ENCODE measurements around the gene CTPS2.

Gene CTPS2

DNA sequence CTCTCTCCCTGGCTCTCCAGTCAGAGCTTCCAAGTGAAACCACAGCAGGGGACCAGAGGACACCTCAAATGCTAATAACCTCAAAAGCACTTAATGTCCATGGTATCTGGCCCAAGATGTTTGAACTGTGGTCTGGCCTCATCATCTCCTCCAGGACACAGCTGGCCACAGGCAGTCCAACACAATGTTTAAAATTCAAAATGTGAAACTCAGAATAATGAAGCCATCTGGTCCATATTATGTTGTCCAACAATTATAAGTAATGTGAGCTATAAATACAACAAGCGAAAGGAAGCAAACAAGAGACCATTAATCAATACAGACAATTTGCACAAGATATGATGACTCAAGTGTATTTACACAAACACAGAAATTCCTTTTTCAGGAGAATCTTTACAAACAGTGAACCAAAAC is 153.3 kb downstream of the CTPS2 start:
- no peak for DNase-seq (ENCODE audit: low spot score)

DNA sequence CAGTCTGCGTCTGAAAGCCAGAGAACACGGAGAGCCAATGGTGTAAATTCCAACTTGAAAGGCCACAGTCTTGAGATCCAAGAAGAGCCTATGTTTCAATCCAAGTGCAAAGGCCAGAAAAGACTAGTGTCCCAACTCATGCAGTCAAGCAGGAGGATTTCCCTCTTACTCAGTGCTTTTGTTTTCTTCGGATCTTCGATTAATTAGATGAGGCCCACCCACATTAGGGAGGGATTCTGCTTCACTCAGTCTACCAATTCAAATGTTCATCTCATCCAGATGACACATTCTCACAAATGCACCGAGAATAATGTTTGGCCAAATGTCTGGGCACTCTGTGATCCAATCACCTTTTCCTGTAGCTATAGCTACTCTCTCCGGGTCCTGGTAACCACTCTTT is 154.0 kb downstream of the CTPS2 start:
- DNase-seq (ENCODE audit: low spot score), result no peak

DNA sequence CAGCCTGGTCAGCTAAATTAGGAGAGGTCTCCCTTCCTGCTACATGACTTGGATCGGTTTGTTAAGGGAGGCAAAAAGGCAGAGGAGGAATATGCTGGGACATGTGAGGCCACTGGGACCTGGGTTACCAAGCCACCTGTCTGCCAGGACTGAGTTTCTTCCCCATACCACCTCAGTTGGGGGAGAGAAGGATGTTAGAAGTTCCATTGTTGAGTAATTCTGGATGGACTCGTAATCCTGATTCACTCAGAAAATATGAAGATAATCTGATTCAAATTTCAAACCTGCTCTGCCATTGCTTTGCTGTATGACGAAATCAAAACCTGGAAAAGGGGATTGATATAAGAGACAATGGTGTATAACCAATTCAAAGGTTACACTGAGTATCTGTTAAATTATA is 159.9 kb downstream of the CTPS2 start:
- DNase-seq (ENCODE audit: low spot score), result no peak

DNA sequence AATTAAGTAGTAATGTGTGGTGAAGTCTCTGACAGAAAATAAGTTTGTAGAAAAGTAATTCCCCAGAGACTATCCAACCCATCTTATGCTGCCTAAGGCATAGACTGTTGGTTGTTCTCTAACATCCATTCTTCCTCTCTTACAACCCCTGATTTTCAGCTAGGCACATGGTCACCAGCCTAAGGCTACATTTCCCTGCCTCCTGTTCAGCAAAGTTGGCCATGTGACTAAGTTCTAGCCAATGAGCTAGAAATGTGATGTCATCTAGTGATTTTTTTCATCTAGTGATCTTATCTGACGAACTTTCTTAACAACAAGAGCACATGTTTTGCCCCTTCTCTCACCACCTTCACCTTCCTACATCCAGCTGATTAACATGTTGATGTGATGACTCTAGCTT is 164.8 kb downstream of the CTPS2 start:
- DNase-seq (ENCODE audit: low spot score), result no peak

DNA sequence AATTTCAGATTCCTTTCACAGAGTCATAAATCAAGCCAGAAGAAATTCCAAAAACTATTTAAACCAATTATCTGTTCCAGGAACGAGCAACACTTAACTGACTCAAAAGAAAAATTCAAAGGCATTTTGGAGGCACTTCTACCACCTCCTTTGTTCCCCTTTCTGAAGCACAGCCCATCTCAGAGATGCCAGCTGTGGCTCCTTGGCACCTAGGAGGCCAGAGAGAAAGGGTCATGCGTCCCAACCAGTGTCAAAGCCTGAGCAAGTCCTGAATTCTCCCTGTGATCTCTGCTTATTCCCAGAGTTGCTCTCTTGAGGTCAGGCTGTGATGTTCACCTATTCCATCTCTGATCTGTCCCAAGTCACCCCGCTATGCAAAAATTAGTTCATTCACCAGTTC is 167.5 kb downstream of the CTPS2 start:
- DNase-seq (ENCODE audit: low spot score), result no peak
